Measurements from ENCODE around the gene COMMD4.
"Not testable (repeated sequence)": the region's sequence is repeated elsewhere in the genome, so short reads cannot be mapped to it uniquely, and the experiment has no call there.

Gene COMMD4

GRCh38 chr15:75383986-75384385, 48.1 kb downstream of the COMMD4 start:
- not testable (repeated sequence) for DNase-seq

Measured in NCI-H1092 (cell line).